ENCODE results near the gene TMEM182.

DNA sequence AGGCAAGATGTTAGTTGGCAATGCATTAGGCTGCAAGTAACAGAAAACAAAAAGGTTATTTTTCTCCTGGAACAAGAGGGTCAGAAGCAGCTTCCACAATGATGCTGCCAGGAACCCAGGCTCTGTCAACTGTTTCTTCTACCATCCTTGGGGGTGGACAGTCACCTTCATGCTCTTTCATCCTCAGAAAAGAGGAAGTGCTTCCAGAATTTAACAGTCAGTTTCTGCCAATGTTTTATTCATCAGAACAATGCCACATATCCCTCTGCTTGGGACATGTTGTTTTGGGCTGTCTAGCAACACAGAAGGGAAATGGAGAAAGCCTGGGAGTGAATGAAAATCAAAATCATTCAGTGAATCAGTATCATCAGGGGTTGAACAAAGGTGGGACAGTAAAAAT is 7.1 kb downstream of the TMEM182 start:
- TF ChIP-seq NR2C2 (CRISPR knock-in tag; IDR thresholded peaks at IDR 0.05) (no peak), CREM (CRISPR knock-in tag; IDR thresholded peaks at IDR 0.05) (no peak), OVOL2 (CRISPR knock-in tag; IDR thresholded peaks at IDR 0.05; ENCODE audit: borderline replicate concordance) (no peak)
- TF ChIP-seq, protein P1, sequence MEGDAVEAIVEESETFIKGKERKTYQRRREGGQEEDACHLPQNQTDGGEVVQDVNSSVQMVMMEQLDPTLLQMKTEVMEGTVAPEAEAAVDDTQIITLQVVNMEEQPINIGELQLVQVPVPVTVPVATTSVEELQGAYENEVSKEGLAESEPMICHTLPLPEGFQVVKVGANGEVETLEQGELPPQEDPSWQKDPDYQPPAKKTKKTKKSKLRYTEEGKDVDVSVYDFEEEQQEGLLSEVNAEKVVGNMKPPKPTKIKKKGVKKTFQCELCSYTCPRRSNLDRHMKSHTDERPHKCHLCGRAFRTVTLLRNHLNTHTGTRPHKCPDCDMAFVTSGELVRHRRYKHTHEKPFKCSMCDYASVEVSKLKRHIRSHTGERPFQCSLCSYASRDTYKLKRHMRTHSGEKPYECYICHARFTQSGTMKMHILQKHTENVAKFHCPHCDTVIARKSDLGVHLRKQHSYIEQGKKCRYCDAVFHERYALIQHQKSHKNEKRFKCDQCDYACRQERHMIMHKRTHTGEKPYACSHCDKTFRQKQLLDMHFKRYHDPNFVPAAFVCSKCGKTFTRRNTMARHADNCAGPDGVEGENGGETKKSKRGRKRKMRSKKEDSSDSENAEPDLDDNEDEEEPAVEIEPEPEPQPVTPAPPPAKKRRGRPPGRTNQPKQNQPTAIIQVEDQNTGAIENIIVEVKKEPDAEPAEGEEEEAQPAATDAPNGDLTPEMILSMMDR (IDR thresholded peaks at IDR 0.05) = no peak
